KMS-11 (cell line): ENCODE results near the gene ELL2.

ENCODE experiments used
- H2AFZ ChIP-seq: fragments of 200-600 bp; sonication (generic); 2 replicates; pipeline ENCODE4 v1.6.1; 2016; ENCODE audit warnings: antibody characterized with exemption, mixed run types, low read depth
- H3K27ac ChIP-seq: fragments of 200-600 bp; sonication (generic); 2 replicates; pipeline ENCODE4 v1.6.1; 2016; ENCODE audit warnings: mild to moderate bottlenecking, mixed run types
- H3K27me3 ChIP-seq: fragments of 200-600 bp; sonication (generic); 2 replicates; pipeline ENCODE4 v1.6.1; 2017; ENCODE audit warnings: mild to moderate bottlenecking, low read depth, mixed run types, moderate library complexity; ENCODE audit not compliant: insufficient read depth
- H3K36me3 ChIP-seq: fragments of 200-600 bp; sonication (generic); 2 replicates; pipeline ENCODE4 v1.6.1; 2017; ENCODE audit warnings: mild to moderate bottlenecking, mixed run types; ENCODE audit not compliant: insufficient read depth
- H3K4me1 ChIP-seq: fragments of 200-600 bp; sonication (generic); 2 replicates; pipeline ENCODE4 v1.6.1; 2016; ENCODE audit warnings: mild to moderate bottlenecking, low read depth, mixed run types; ENCODE audit not compliant: poor library complexity, severe bottlenecking
- H3K4me2 ChIP-seq: fragments of 200-600 bp; sonication (generic); 2 replicates; pipeline ENCODE4 v1.7.0; 2016; ENCODE audit warnings: mild to moderate bottlenecking, mixed run types
- H3K4me3 ChIP-seq: fragments of 200-600 bp; sonication (generic); IDR thresholded peaks from 2 replicates; pipeline ENCODE4 v1.6.1; 2017; ENCODE audit warnings: low read depth, low read length, mixed read lengths; ENCODE audit not compliant: insufficient read depth
- H3K79me2 ChIP-seq: fragments of 200-600 bp; sonication (generic); 2 replicates; pipeline ENCODE4 v1.6.1; 2016; ENCODE audit warnings: low read depth, mixed run types; ENCODE audit not compliant: insufficient read depth
- H3K9ac ChIP-seq: fragments of 200-600 bp; sonication (generic); 2 replicates; pipeline ENCODE4 v1.6.1; 2016; ENCODE audit warnings: mild to moderate bottlenecking, mixed run types
- H4K20me1 ChIP-seq: fragments of 200-600 bp; sonication (generic); 2 replicates; pipeline ENCODE4 v1.6.1; 2016; ENCODE audit warnings: mild to moderate bottlenecking, mixed run types; ENCODE audit not compliant: insufficient read depth
- CTCF ChIP-seq: fragments of 200-600 bp; sonication (generic); conservative IDR thresholded peaks from 2 replicates; pipeline ENCODE4 v1.6.1; 2017; ENCODE audit warnings: low read depth, mild to moderate bottlenecking, antibody characterized with exemption, low read length, moderate library complexity, mixed read lengths

The ELL2 gene

GRCh38 chr5:95881833-95882232, 79.8 kb downstream of the ELL2 start:
- Histone ChIP-seq H3K4me3 (no peak overlapping the region), H3K36me3 (no peaks in the 10 kb centered on the region), H3K9ac (no peak overlapping the region), H3K79me2 (no peaks in the 10 kb centered on the region), H4K20me1 (no peaks in the 10 kb centered on the region), H3K4me1 (peaks cover 10% of the 10 kb centered on the region), H2AFZ (no peak overlapping the region), H3K4me2 (no peak overlapping the region), H3K27ac (no peak overlapping the region), H3K27me3 (no peaks in the 10 kb centered on the region)
- TF ChIP-seq CTCF: no peak

GRCh38 chr5:95880081-95880926, 81.3 kb downstream of the ELL2 start:
- H3K27ac ChIP-seq: no peak overlapping the region
- H3K4me1 ChIP-seq: peaks cover 1% of the 10 kb centered on the region
- H3K4me2 ChIP-seq: no peak overlapping the region

GRCh38 chr5:95879661-95880060, 82.0 kb downstream of the ELL2 start:
- Histone ChIP-seq H3K36me3 (no peaks in the 10 kb centered on the region), H3K4me1 (no peaks in the 10 kb centered on the region), H3K27me3 (no peaks in the 10 kb centered on the region), H4K20me1 (no peaks in the 10 kb centered on the region), H2AFZ (no peak overlapping the region), H3K79me2 (no peaks in the 10 kb centered on the region), H3K4me3 (no peak overlapping the region), H3K27ac (no peak overlapping the region), H3K4me2 (no peak overlapping the region), H3K9ac (no peak overlapping the region)
- TF ChIP-seq CTCF: no peak

More at GRCh38 chr5:95880081-95880926, 81.3 kb downstream of the ELL2 start:
- Histone ChIP-seq H2AFZ (no peak overlapping the region), H4K20me1 (no peaks in the 10 kb centered on the region), H3K4me3 (no peak overlapping the region), H3K36me3 (no peaks in the 10 kb centered on the region), H3K79me2 (no peaks in the 10 kb centered on the region), H3K27me3 (no peaks in the 10 kb centered on the region), H3K9ac (no peak overlapping the region)
- no peak for TF ChIP-seq CTCF

- no peak for TF ChIP-seq CTCF
- no peak overlapping the region for H2AFZ ChIP-seq
Measured at GRCh38 chr5:95878417-95879323, 83.0 kb downstream of the ELL2 start.

More at GRCh38 chr5:95878417-95879323, 83.0 kb downstream of the ELL2 start:
- Histone ChIP-seq H4K20me1 (no peaks in the 10 kb centered on the region), H3K9ac (no peak overlapping the region), H3K79me2 (no peaks in the 10 kb centered on the region), H3K36me3 (no peaks in the 10 kb centered on the region), H3K27me3 (no peaks in the 10 kb centered on the region), H3K4me2 (no peak overlapping the region), H3K4me3 (no peak overlapping the region), H3K4me1 (peaks cover 5% of the 10 kb centered on the region), H3K27ac (no peak overlapping the region)
